GM19463 (cell line): ENCODE measurements around the gene PTPRM.

Experiments used
- ATAC-seq: cut with Tn5 transposase; IDR thresholded peaks from one replicate; pipeline ENCODE4 v1.9.1; 2021; ENCODE audit warnings: mild to moderate bottlenecking, moderate library complexity; ENCODE audit not compliant: unreplicated experiment

The PTPRM gene

DNA sequence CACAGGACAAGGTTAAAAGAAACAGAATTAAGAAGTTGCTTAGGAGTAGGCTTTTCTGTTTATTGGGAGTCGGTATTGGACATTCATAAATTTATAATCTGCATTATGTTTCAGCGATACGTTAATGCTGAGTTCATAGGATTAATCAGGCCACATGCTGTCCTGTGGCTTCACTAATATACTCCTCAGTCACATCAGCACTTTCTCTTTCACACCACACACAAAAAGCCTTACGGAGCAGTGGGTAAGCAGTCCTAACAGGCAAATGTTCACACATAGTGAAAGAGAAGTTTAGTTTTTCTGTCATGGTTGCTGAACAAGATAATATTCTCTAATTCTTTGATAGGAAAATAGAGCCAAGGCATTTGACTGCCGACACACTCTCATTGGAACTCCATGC, 630.4 kb downstream of the PTPRM start:
- no peak for ATAC-seq

GRCh38 chr18:8207996-8208395, 640.9 kb downstream of the PTPRM start:
- ATAC-seq = no peak

DNA sequence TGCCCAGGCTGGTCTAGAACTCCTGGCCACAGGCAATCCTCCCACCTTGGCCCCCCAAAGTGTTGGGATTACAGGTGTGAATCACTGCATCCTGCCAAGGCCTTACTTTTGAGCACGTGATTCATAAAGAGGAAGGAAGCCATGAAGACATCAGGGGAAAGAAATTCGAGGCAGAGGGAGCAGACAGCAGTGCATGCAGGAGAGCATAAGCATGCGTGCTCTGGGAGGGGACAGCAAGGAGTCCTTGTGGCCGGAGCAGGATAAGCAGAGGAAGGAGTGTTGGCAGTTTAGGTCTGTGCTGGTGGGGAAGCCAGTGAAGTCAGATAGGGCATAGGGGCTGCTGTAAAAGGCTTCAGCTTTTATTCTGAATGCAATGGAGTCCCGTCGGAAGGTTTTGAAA, 641.6 kb downstream of the PTPRM start:
- ATAC-seq = no peak

GRCh38 chr18:8212896-8213780, 646.0 kb downstream of the PTPRM start:
- ATAC-seq = no peak

- ATAC-seq = no peak
Measured at GRCh38 chr18:8215741-8216140, 648.6 kb downstream of the PTPRM start.

DNA sequence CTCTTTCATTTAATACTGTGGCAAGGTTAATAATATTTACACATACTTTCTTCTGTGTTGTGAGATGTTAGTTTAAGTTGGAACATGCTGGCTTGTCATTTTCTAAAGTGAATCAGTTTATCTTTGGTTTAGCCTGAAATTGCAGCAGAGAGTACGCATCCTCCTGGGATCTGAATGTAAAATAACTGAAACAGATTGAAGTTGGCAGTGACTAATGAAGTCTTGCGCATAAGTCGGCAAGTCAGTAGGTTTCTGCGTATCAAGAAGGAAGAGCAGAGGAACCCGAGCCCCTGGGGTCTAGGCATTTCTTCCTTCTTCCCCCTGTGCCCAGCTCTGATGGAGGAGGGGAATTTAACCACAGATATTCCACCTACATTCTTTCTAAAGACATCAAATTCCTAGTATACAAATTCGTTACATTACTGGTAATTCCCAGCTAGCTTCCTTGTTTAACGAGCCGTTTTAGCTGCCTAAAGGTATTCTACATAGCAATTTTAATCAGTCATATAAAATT, 650.0 kb downstream of the PTPRM start:
- no peak for ATAC-seq

- no peak for ATAC-seq
Measured at GRCh38 chr18:8218197-8218596, 651.1 kb downstream of the PTPRM start.

- no peak for ATAC-seq
Measured at GRCh38 chr18:8221452-8221851, 654.3 kb downstream of the PTPRM start.

- ATAC-seq = no peak
Measured at GRCh38 chr18:8224576-8224975, 657.5 kb downstream of the PTPRM start.

- ATAC-seq = no peak
Measured at GRCh38 chr18:8229040-8229439, 661.9 kb downstream of the PTPRM start.

DNA sequence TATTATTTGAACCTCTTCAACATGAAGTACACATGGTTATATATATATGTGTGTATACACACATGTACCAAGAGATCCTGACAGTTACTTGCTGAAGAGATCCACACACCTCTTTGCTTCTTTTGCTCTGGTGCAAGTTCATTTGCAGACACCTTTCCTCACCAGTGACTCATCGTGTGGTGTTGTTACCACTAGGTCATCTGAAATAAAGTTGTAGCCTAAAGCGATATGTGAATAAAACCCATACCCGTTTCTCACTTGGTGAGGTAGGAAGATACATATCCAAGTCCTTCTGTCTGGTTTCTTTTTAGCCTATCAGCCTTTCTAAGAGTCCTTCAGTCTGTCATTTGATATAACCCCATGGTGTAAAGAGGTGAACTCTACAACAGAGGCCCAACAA, 662.7 kb downstream of the PTPRM start:
- ATAC-seq = no peak

GRCh38 chr18:8231316-8231715, 664.2 kb downstream of the PTPRM start:
- ATAC-seq = no peak

GRCh38 chr18:8232791-8233190, 665.7 kb downstream of the PTPRM start:
- ATAC-seq = no peak

DNA sequence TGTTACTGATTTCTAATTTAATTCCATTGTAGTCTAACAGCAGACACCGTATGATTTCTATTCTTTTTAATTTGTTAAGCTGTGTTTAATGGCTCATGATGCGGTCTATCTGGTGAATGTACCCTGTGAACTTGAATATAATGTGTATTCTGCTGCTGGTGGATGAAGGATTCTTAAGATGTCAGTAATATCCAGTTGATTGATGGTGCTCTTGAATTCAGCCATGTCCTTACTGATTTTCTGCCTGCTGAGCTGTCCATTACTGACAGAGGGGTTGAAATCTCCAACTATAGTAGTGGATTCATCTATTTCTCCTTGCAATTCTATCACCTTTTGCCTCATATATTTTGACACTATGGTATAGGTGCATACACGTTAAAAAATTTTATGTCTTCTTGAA, 668.8 kb downstream of the PTPRM start:
- no peak for ATAC-seq

- ATAC-seq = no peak
Measured at GRCh38 chr18:8238507-8238906, 671.4 kb downstream of the PTPRM start.

DNA sequence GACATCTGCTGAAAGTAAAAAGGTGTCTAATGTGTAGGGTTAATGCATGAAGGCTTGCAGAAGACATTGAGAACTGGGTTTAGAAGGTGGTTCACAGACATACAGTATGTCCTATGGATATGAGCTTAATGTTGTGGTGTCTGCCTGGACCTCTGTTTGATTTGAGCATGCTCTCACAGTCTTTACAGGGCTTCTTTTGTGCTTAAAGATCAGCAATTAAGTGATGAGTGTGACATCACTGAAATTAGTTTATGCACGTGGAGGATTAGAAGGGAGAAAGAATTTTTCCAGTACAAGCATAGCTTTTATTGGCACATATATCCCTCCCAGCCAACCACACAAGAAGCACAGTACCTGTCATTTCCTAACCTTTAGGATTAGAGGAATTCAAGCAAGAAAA, 674.6 kb downstream of the PTPRM start:
- ATAC-seq = no peak

- ATAC-seq = no peak
Measured at GRCh38 chr18:8242151-8242696, 675.1 kb downstream of the PTPRM start.

DNA sequence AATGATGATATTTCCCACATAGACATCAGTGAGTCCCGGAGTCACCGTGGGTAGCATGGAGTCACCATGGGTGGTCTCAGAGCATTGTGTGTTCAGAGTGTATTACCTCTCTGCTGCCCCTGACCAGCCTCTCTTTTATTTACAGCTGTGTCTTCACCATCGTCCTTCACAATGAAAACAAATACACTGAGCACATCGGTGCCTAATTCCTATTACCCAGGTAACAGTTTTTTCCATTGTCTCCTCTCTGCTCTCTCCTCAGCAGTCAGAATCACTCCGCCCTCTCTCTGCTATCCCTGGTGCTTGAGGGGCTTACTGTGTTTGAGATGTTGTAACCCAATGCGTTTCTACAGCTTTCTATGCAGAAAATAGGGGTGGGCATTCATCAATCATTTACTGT, 680.6 kb downstream of the PTPRM start:
- ATAC-seq = no peak

DNA sequence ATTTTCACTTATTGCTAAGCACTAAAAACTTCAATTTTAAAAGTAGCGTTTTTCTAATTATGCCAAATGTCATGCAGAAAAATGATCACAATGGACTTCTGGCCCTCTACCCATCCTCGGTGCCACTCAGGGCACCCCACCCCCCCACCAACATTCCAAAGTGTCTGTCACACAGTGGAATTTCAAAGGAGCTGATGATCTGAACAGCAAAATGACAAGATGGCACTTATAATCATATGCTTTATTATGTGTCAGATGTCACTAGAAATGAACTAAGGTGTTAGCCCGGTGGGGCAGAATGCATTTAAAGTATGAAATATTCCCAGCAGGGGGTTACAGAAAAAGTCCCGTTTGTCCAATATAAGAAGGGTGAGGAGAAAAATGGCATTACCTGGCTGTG, 681.5 kb downstream of the PTPRM start:
- ATAC-seq = no peak

DNA sequence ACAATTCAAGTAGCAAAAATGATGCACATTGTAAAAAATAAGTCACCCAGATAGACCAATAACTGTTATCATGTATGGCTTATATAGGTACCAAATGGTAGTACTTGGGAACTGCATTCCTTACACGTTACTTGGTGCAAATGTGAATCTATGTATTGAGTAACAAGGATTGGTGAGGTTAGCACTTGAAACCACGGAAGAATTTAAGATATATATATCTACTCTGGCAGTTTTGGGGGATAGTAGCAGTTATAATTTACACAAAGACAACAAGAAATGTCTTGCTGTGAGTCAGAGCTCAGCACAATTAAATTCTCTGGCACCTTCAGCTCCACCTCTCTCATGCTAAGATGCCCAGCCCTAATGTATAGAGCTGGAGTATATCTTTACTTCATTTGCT, 682.7 kb downstream of the PTPRM start:
- no peak for ATAC-seq

GRCh38 chr18:8252371-8252770, 685.3 kb downstream of the PTPRM start:
- no peak for ATAC-seq

- no peak for ATAC-seq
Measured at GRCh38 chr18:8253944-8254343, 686.8 kb downstream of the PTPRM start.
